GM21381 (cell line): Measurements from ENCODE around the gene IFT43.

Source experiments
- ATAC-seq: cut with Tn5 transposase; IDR thresholded peaks from one replicate; pipeline ENCODE4 v1.9.1; 2021; ENCODE audit warnings: mild to moderate bottlenecking, moderate library complexity; ENCODE audit not compliant: unreplicated experiment

IFT43 gene

DNA sequence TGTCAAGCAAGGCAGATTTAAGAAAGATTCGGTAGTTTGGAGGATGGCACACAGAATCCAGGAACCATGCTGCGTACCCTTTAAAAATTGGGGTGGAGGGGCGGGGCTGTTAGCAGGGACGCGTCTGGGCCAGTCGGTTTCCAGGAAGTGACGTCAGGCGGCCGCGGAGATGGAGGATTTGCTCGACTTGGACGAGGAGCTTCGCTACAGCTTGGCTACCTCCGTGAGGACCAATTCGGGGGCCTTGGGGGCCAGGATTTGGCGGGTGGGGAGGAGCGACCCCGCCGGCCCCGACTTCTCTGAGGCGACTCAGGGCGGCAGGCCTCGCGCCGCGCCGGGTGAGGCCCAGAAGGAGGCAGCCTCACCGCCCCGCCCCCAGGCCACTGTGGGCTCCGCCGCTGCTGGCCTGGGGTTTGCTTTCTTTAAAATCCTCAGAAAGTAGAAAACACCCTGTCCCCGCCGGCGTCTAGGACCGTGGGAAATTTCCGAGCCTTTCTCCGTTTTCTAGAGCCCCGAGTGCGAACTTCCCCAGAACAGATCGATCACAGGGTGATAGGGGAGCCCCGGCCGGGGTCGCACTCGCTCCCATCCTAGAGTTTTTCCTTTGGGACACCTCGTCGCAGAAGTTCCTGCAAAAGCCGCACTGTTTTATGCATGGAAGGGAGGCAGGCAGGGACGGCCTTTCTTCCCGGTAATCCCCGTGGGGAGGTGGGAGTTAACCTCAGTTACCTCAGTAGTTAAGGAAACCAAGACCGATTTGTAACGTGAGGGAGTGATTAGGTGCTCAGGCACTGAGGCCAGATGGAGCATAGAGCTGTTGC lies at the start of gene IFT43:
Gene IFT43 (plus strand): TSS at position 146 of the 821 bp plus-strand sequence. CDS start 24 bp downstream, at position 170.
- ATAC-seq = peak; percentile 56

- ATAC-seq = no peak
Observed at GRCh38 chr14:75939200-75939599, 46.4 kb upstream of the IFT43 start.

DNA sequence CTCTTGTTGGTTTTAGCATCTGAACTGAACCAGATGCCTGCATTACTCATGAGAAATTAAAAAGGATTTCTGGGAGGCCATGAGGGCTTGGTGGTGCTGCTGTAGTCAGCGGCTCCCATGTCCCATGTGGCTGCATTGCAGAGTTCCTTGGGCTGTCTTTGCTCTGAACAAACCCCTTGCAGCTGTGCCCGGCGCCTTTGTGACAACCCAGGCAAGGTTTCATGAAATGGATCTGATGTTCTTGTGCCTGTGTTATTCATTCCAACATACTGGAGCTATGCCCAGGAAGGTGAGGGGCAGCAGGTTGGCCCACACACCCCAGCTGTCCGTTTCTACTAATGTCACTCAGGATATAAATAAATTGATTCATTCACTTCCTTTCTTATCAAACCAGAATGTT lies 44.5 kb upstream of the IFT43 start:
- ATAC-seq = no peak

DNA sequence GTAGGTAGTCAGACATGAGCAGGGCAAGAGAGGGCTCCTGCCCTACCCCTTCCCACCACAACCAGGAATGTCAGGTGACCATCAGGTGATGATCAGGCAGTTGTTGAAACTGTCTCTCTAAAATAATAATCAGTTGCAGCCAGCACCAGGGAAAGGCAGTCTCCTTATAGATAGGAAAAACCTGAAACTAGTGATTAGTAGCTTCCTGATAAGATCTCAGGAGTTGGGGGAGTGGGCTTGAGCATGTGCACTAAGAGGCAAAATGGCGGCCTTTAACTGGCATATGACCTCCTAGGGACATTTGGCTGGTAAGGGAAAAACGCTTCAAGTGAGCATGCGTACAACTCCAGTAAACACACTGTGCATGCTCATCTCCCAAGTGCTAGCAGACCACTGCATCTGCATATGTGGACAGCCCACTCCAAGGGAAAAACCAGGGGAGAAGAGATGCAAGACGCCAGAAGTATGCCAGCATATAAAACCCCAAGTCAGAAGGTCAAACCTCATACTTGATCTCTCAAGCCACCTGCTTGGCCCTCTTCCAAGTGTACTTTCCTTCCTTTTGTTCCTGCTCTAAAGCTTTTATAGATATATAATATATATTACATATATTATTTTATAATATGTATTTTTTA lies 40.8 kb upstream of the IFT43 start:
- ATAC-seq = no peak

GRCh38 chr14:75946785-75947184 lies 38.8 kb upstream of the IFT43 start:
- no peak for ATAC-seq

DNA sequence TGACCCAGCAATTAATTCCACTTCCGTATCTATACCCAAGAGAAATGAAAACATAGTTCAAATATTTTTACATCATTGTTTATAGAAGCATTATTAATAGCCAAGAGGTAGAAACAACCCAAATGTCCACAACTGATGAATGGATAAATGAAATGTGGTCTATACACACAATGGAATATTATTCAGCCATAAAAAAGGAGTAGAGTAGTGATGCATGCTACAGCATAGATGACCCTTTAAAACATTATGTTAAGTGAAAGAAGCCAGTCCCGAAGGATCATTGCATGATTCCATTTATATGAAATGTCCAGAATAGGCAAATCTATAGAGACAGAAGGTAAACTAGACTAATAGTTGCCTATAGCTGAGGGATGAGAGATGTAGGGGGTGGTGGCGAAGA lies 33.1 kb upstream of the IFT43 start:
- no peak for ATAC-seq

- ATAC-seq = no peak
Observed at GRCh38 chr14:75959031-75959430, 26.5 kb upstream of the IFT43 start.

GRCh38 chr14:75960231-75960630 lies 25.3 kb upstream of the IFT43 start:
- peak; percentile 65 for ATAC-seq

- ATAC-seq = no peak
Observed at GRCh38 chr14:75961662-75962061, 23.9 kb upstream of the IFT43 start.

GRCh38 chr14:75967866-75968265 lies 17.7 kb upstream of the IFT43 start:
- no peak for ATAC-seq

DNA sequence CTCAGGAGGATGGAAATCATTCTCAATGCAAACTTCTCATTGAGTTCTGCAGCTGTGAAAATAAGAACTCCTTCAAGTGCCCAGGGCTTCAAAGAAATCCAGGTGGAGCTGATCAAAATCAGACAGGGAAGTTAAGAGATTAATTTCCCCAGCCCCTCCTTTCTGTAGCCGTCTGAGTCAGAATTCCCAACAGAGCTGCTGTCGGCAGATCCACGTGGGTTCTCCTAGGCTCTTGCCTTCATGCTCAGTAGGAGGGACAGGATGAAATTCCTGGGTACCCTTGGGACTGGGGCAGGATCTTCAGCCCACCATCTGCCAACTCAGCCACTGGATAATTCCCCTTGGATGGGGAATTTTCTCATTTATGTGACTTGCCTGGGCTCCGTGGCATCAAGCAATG lies 17.1 kb upstream of the IFT43 start:
- no peak for ATAC-seq

GRCh38 chr14:75969126-75969525 lies 16.4 kb upstream of the IFT43 start:
- no peak for ATAC-seq

DNA sequence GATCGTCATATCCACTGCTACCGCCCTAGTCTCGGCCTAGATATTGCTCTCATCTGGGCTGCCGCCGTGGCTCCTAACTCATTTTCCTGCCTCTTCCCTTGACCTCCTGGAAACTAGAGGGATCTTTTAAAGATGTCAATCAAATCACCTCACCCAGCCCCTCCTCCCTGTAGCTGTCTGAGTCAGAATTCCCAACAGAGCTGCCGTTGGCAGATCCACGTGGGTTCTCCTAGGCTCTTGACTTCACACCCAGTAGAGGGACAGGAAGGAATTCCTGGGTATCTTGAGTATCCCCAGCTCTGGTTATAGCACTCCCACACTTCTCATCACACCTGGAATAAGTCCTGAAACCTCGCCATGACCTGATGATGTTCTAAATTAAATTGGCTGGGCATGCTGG lies 15.7 kb upstream of the IFT43 start:
- no peak for ATAC-seq

DNA sequence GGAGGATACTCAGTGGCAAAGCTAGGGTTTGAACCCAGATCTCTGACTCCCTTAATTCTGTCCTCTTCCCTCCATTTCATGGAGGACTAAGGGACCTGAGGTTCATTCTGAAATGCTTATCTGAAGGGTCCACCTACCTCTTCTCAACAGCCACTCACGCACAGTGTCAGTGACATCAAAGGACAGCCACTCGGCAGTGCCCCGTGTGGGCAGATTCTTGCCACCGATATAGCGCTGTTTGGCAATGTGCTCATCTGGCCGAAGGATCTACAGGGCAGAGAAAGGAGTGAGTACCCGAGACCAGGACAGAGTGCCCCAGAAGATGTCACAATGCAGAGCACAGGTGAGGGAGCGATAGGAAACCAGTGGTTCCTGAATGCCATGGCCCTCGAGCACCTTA lies 14.6 kb upstream of the IFT43 start:
- no peak for ATAC-seq

DNA sequence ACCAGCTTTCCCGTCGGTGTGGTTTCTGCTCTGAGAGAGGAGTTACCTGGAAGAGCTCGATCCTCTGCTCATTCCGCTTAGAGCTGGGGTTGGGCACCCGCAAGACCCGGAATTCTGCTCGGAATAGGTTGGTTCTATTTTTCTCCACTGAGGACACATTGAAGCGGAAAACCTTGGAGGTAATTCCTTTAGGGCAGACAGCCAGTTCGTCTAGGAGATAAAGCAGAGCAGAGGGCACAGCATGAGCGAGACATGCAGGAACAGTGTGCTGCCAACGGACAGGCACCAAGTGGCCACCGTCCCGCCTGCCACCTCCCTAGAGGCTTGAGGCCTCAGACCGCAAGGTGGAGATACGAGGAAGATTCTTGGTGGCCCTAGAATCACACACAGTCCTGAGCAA lies 14.1 kb upstream of the IFT43 start:
- no peak for ATAC-seq

GRCh38 chr14:75972801-75973421 lies 12.7 kb upstream of the IFT43 start:
- no peak for ATAC-seq

GRCh38 chr14:75976826-75977581 lies 8.6 kb upstream of the IFT43 start:
- ATAC-seq = no peak

GRCh38 chr14:75977582-75977943 lies 8.0 kb upstream of the IFT43 start:
- no peak for ATAC-seq

- ATAC-seq = no peak
Observed at GRCh38 chr14:75978249-75978731, 7.3 kb upstream of the IFT43 start.

DNA sequence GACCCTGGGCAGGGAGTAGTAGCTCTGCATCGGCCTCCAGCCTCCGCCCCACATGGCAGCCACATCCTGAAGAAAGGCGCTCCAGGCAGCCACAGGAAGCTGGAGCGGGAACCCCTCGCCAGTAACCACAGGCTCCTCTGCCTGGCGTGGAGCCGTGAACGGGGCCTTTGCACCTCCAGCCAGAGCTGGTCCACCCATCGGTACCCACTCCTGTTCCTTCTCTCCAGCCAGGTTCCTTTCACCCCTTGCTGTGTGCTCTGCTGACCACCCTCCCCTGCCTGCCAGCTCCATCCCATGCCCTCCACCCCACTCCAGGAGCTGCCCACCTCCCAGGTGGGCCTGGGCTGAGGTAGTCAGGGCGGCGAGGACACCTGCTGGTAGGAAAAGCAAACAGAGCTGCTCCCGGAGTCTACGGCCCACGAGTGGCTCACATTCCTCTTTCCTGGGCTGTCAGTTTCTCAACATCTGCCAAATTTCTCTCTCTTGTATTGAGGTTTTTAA lies 6.4 kb upstream of the IFT43 start:
- no peak for ATAC-seq
